ENCODE measurements around the gene IRAK3.
"Not testable (repeated sequence)": the region's sequence is repeated elsewhere in the genome, so short reads cannot be mapped to it uniquely, and the experiment has no call there.

The IRAK3 gene

GRCh38 chr12:66174391-66175325 is 14.4 kb upstream of the IRAK3 start:
- not testable (repeated sequence) for DNase-seq (ENCODE audit: low read depth)

DNA sequence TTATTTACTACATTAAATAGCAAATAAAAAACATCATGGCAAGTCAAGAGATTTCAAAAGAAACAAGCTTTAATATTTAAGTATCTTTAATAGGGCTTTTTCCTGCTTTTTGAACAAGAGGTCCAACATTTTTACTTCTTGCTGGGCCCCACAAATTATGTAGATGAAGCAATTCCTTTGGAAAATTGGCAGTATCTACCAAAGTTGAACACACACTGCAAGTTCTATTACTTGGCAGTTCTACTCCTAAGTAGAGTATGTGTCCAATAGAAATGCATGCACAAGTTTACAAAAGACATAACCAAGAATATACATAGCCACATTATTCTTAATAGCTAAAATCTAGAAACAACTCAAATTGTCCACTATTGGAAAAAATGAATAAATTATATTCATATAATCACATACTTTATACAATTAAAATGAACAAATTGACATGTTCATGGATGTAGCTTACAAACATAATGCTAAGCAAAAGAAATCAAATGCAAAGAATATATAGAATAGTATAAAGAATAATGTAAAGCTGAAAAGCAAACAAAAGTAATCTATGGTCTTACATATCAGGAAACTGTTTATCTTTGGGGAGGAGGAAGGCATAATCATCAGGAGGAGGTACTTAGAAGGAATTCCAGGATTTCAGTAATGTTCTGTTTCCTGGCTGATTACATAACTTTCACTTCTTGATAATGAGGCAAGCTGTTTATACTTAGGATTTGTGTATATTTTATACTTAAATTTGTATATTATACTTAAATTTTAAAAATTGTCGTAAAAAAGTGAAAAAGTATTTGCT is 12.7 kb upstream of the IRAK3 start:
- no peak for DNase-seq (ENCODE audit: low read depth)

DNA sequence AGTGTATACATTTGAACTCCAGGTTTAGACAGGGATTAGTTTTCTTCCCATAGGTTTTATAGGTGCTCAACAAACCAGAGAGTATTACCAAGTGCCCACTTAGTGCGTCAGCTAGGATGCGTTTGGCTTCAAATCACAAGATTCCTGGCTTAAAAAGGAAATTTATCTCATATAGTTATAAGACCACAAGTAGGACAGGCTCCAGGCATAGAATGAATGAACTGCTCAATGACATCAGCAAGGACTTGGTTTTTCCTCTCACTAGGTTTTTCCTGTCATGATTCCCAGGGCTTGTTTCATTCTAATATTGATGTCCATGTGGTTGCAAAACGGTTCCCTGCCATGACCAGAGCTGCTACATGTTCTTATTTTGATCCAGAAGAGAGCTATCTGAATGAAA is 6.1 kb upstream of the IRAK3 start:
- DNase-seq (ENCODE audit: low read depth), result no peak

DNA sequence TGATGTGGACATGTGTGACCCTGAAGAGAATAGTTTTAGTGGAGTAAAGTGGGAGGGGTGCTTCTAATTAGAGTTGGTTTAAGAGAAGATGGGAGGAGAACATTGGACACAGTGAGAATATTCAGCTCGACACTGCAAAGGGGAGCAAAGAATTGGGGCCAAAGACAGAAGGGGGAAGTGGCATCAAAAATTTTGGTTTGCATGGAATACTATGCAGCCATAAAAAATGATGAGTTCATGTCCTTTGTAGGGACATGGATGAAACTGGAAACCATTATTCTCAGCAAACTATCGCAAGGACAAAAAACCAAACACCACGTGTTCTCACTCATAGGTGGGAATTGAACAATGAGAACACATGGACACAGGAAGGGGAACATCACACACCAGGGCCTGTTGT is 4.2 kb upstream of the IRAK3 start:
- DNase-seq (ENCODE audit: low read depth), result not testable (repeated sequence)

GRCh38 chr12:66187036-66187435 is 2.0 kb upstream of the IRAK3 start:
- DNase-seq (ENCODE audit: low read depth), result no peak

DNA sequence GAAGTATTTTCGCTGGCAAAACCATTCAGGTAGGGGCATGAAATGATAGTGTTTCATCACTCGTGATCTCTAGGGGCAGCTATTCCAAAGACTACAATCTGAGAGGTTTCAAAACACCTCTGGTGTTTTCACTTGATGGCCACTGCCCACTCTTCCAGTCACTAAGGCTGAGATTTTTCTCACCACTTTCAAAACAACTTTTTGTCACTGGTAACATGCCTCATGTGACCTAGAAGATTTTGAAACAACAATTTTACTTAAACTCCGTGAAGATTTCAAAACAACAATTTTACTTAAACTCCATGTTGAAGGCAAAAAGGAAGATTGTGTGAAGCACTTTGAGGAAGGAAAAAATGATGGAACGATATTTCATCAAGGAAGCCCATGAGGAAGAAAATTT is 1.2 kb upstream of the IRAK3 start:
- no peak for DNase-seq (ENCODE audit: low read depth)

GRCh38 chr12:66189486-66189843 is 451 bp downstream of the IRAK3 start:
- no peak for DNase-seq (ENCODE audit: low read depth)

- DNase-seq (ENCODE audit: low read depth), result no peak
Measured at GRCh38 chr12:66189889-66190288, 875 bp downstream of the IRAK3 start.

GRCh38 chr12:66190519-66191370 is 1.7 kb downstream of the IRAK3 start:
- no peak for DNase-seq (ENCODE audit: low read depth)

GRCh38 chr12:66191547-66192126 is 2.6 kb downstream of the IRAK3 start:
- DNase-seq (ENCODE audit: low read depth), result no peak

DNA sequence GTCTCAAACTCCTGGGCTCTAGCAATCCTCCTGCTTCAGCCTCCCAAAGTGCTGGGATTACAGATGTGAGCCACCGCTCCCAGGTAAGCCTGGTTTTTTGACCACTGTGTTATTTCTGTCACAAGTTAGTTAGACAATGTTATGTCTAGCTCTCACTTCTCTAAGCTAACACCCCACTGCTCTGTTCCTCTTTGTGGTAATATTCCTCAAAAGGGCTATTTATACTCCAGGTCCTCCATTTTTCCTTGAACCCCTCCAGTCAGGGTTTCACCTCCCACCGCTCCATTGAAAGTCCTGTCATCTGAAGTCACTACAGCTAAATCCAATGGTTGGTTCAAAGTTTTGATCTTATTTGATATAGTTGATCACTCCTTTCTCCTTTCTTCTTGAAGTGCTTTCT is 5.1 kb downstream of the IRAK3 start:
- no peak for DNase-seq (ENCODE audit: low read depth)

DNA sequence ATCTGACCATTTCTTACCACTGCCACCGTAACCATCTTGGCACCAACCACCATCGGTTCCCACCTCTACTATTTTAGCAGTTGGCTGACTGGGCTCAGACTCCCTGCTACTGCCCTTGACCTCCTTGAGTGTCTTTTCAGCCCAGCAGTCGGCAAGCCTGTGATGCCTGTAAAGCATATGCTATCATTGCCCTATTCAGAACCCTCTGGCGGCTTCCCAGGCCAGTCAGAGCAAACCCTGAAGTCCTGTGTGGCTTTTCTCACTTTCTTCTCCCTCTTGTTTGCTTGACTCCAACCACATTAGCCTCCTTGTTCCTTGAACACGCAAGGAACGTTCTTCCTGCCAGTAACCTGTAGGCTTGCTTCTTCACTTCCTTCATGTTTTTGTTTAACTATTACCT is 6.2 kb downstream of the IRAK3 start:
- DNase-seq (ENCODE audit: low read depth), result no peak

DNA sequence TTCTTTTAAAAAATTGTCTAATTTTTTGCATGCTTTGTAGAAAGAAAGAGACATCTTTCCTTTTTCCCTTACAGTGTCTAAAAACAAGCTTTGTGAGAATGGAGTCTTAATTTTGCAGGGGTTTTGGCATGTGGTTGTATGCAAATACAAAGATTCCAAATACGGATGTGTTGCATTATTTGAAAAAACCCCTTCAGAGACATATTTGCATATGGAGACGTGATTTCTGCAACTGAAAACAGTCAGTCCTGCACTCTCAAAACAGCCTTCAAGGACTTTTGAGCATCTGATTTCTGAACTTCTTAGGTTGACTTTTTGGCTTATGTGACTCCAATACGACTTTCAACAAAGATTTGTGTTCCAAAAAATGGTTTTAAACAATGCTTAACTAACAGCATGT is 7.8 kb downstream of the IRAK3 start:
- no peak for DNase-seq (ENCODE audit: low read depth)

DNA sequence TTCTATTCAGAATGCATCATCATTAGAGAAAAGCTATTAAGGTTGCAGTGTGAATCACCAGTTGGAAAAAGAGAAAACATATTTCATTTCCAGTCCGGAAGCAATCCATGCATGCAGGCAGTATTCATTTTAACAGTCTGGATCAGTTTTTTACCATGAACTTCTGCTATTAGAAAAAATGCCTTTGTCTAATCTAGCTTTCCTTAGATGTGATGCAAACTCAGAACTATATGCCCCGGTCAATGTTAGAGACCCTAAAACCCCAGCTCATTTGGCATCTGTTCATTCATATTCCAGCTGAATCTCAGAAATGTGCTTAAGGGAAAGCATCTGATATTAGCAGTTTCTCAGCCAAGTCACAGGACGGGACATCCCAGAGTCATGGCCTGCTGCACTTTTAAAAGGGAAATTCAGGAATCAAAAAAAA is 8.5 kb downstream of the IRAK3 start:
- DNase-seq (ENCODE audit: low read depth), result no peak

DNA sequence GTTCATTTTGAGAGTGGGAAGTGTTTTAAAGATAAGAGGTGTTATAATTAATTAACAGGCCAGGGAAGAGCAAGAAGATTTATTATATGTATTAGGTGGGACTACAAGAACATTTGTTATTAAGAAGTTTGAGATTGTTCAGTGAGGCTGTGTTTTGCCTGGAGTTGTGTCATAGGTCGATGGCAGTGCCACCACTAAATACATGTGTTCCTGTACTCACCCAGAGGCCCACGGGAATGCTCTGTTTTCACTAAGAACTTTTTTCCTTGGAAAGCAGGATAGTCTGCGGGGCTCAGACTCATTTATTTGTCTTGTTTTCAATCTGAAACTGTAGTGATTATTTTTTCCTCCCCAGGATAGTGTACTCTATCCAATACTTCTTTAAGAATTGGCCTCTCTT is 10.1 kb downstream of the IRAK3 start:
- DNase-seq (ENCODE audit: low read depth), result no peak

DNA sequence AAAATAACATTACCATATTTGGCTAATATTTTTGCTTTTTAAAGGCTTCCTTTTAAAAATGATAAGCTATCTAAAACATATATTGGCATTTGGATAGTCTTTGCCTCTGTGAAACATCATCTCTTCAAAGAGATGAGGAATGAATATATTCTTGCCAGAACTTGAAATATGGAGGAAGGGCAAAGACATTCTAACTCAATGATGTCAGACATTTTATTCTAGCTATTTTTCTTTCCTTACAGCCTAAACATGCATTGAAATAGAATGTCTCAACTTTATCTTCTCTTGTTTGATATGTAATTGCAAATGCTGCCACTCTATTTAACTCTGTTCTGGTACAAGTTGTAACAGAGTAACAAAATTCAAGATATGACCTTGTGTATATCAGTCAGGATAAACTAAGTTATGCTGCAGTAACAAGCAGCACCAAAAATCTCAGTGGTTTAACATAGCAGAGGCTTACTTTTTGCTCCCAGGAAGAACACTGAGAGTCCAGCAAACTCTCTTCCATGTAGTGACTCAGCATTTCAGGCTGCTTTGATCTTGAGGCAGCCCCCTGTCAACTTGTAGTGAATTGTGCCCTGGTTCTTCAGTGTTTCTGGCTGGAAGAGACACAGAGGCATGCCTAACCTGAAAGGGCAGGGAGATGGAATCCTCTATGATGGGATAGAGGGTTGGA is 11.0 kb downstream of the IRAK3 start:
- no peak for DNase-seq (ENCODE audit: low read depth)

DNA sequence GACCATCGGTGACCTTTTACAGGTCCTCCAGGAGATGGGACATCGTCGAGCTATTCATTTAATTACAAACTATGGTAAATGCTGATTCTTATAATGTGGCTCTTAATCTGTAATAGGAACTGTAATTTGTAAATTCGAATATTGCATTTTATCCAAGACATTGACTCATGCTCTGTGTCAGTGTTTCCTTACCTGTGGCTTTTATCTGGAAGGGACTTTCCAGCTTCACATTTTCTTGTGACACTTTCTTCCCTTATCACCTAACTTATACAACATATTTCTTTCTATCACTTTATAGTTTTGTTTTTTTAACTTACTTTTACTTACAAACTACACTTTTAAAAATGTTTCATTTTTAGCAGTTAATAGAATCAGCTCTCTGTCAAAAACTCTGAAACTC is 14.8 kb downstream of the IRAK3 start:
- no peak for DNase-seq (ENCODE audit: low read depth)

DNA sequence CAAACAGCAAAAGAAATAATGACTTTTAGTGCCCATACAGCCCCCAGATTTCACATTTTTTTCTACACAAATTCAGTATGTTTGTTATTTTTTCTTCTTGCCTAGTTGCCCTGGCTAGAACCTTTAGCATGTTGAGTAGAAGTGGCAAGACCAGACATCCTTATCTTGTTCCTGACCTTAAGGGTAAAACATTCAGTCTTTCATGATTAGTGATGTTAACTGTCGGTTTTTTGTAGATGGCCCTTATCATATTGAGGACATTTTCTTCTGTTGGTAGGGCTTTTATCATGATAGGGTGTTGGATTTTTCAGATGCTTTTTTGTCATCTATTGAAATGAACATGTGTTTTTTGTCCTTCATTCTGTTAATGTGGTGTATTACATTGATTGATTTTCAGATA is 17.1 kb downstream of the IRAK3 start:
- peak; percentile 27 for DNase-seq (ENCODE audit: low read depth)

DNA sequence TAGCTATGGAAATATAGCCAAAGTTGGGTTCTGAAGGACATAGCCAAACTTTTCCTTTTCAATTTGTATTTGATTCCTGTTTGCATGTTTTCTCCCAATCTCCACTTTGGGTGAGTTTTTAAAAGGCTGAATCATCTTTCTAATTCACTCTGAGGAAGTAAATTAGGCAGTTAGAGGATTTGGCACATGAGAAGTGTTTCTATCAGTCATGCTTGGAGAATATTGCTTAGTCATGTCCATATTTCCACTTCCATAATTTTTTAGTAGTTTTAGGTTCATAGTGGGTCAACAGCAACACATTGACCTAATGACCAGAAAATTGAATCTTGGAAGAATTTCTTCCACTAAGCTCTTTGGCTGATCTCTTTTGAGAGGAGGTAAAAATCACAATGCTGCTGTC is 21.8 kb downstream of the IRAK3 start:
- DNase-seq (ENCODE audit: low read depth), result no peak

DNA sequence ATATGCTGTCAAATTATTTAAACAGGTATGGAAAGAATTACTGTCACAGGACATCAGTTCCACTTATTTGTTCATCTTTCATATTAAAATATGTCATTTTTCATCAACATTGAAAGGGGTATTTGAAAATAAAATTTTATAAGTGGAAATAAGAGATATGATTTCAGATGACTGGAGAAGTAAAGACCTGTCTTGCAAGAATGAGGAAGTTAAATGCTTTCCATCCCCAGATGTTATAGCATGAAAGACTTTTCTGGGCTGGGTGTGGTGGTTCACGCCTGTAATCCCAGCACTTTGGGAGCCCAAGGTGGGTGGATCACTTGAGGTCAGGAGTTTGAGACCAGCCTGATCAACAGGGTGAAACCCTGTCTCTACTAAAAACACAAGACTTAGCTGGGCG is 22.6 kb downstream of the IRAK3 start:
- not testable (repeated sequence) for DNase-seq (ENCODE audit: low read depth)

- DNase-seq (ENCODE audit: low read depth), result not testable (repeated sequence)
Measured at GRCh38 chr12:66213011-66213410, 24.0 kb downstream of the IRAK3 start.

Data from CMK (cell line).